Activated CD4-positive, alpha-beta T cell treated with anti-CD3 and anti-CD28 coated beads, Interleukin-2, amount 50 U/mL, for 48 hours (primary cell): ENCODE data around the gene RBM43.

ENCODE experiments used
- DNase-seq, 2 experiments: peaks; one replicate each; pipeline ENCODE4 v3.0.0-alpha.2; 2020

RBM43 gene

GRCh38 chr2:151206446-151206968 lies 55.2 kb downstream of the RBM43 start:
- no peak for DNase-seq

GRCh38 chr2:151205571-151205970 lies 56.1 kb downstream of the RBM43 start:
- DNase-seq: no peak

DNA sequence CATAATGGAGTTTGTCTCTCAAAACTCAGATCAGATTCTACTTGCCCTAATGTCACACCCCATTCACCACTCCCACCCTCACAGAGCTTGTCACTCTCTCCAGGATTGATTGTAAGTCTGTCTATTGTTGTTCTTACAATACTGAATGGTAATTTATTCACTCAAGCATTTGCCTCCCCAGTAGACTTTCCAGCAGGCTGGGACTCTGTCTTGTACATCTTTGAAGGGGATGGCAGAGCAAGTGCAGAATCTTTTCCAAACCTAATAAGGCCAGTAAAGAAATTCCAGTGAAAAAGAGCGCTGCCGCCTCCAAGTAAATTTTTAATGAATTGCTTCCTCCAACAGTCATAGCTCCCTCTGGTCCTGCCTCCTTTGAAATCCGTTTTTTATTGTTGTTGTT lies 56.9 kb downstream of the RBM43 start:
- no peak for DNase-seq

DNA sequence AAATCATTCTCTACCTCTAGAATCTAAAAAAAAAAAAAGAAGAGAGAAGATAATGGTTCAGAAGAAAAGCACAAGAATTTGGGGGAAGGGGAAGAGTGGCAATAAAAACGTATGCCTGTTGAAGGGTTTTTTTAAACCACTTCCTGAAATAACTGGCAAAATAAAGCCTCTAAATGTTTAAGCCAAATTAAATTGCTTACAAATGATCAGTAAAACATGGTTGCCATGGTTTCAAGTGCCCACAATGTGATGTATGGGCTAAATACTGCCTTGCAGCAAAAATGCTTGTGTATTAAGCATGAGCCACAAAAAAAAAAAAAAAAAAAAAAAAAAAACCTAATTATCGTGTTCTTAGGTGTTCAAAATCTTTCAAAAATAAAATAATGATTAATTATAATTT lies 60.8 kb downstream of the RBM43 start:
- DNase-seq: no peak

DNA sequence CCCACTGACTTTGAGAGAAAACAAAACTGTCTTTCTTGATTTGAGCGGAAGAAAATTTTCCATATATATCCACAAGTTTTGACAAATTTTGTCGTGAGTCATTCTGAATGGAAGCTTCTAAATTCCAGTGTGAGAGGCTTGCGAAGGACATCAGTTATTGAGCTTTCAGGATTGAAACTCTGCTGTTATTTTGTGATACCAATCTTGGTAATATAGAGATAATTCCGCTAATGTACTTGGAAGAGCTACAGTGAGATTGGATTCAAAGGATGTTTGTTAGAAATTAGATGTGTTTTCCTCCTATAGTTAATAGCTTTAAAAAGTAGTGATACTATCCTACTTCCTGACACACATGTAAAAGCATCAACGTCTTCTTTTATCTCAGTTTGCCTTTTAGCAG lies 61.4 kb downstream of the RBM43 start:
- DNase-seq: no peak

- no peak for DNase-seq
Measured at GRCh38 chr2:151198645-151199044, 63.0 kb downstream of the RBM43 start.
